Fibroblast of pulmonary artery (primary cell): ENCODE results near the gene SLFNL1.

Experiments used
- DNase-seq: peaks from one replicate; pipeline ENCODE4 v3.0.0-alpha.2; 2010; ENCODE audit warnings: low read depth
- H3K4me3 ChIP-seq: replicated peaks from 2 replicates; pipeline ENCODE4 v1.5.1; 2011; ENCODE audit warnings: low read depth, mild to moderate bottlenecking, control low read depth, low read length, moderate library complexity
- CTCF ChIP-seq: IDR thresholded peaks from 2 replicates; pipeline ENCODE4 v1.5.1; 2011; ENCODE audit warnings: mild to moderate bottlenecking, control low read depth, low read length, inconsistent platforms; ENCODE audit errors: missing control alignments

SLFNL1 gene

GRCh38 chr1:40989066-40989465 is 32.5 kb downstream of the SLFNL1 start:
- no peak for TF ChIP-seq CTCF
- DNase-seq, result no peak
- no peak overlapping the region for H3K4me3 ChIP-seq

GRCh38 chr1:40988280-40988679 is 33.2 kb downstream of the SLFNL1 start:
- no peak for DNase-seq
- TF ChIP-seq CTCF, result no peak

GRCh38 chr1:40987439-40988276 is 33.9 kb downstream of the SLFNL1 start:
- H3K4me3 ChIP-seq, result no peak overlapping the region
- no peak for DNase-seq
- no peak for TF ChIP-seq CTCF

More at GRCh38 chr1:40988280-40988679, 33.2 kb downstream of the SLFNL1 start:
- no peak overlapping the region for H3K4me3 ChIP-seq

GRCh38 chr1:40986956-40987355 is 34.6 kb downstream of the SLFNL1 start:
- no peak for DNase-seq
- no peak overlapping the region for H3K4me3 ChIP-seq
- TF ChIP-seq CTCF, result no peak

- no peak overlapping the region for H3K4me3 ChIP-seq
- no peak for TF ChIP-seq CTCF
- DNase-seq, result no peak
These were observed 35.2 kb downstream of the SLFNL1 start for GRCh38 chr1:40986328-40986783.

- no peak for TF ChIP-seq CTCF
- no peak for DNase-seq
- no peak overlapping the region for H3K4me3 ChIP-seq
These were observed 35.6 kb downstream of the SLFNL1 start for GRCh38 chr1:40985875-40986274.

GRCh38 chr1:40985161-40985560 is 36.4 kb downstream of the SLFNL1 start:
- H3K4me3 ChIP-seq, result no peak overlapping the region
- TF ChIP-seq CTCF, result no peak

More at GRCh38 chr1:40985161-40985560, 36.4 kb downstream of the SLFNL1 start:
- no peak for DNase-seq
